ENCODE measurements around the gene TMEM150B.

Gene TMEM150B

GRCh38 chr19:55303477-55303876 lies 21.7 kb downstream of the TMEM150B start:
- no peak for TF ChIP-seq CTCF (IDR thresholded peaks at IDR 0.05; ENCODE audit: low read depth, low read length)
- Histone ChIP-seq H3K4me3 (ENCODE audit: low read depth, low read length) (no peak overlapping the region), H3K27me3 (ENCODE audit: insufficient read depth, low read depth, severe bottlenecking) (no peaks in the 10 kb centered on the region), H3K9me3 (ENCODE audit: severe bottlenecking) (no peaks in the 10 kb centered on the region), H3K36me3 (peaks cover 58% of the 10 kb centered on the region), H3K27ac (no peak overlapping the region)
- DNase-seq, result no peak

GRCh38 chr19:55302318-55302703 lies 22.8 kb downstream of the TMEM150B start:
- Histone ChIP-seq H3K27ac (0 out of 2 replicates have a peak overlapping the region, but pooled peaks have one; percentile 18), H3K27me3 (ENCODE audit: insufficient read depth, low read depth, severe bottlenecking) (no peaks in the 10 kb centered on the region), H3K9me3 (ENCODE audit: severe bottlenecking) (no peaks in the 10 kb centered on the region), H3K36me3 (peaks cover 59% of the 10 kb centered on the region), H3K4me3 (ENCODE audit: low read depth, low read length) (no peak overlapping the region)
- no peak for TF ChIP-seq CTCF (IDR thresholded peaks at IDR 0.05; ENCODE audit: low read depth, low read length)
- no peak for DNase-seq

- peak overlapping the region; percentile 40 for H3K27ac ChIP-seq
- DNase-seq, result peak; percentile 91
- H3K36me3 ChIP-seq, result peaks cover 60% of the 10 kb centered on the region
- TF ChIP-seq CTCF (IDR thresholded peaks at IDR 0.05; ENCODE audit: low read depth, low read length), result peak; percentile 90
- no peak overlapping the region for H3K4me3 ChIP-seq (ENCODE audit: low read depth, low read length)
- H3K9me3 ChIP-seq (ENCODE audit: severe bottlenecking), result no peaks in the 10 kb centered on the region
- no peaks in the 10 kb centered on the region for H3K27me3 ChIP-seq (ENCODE audit: insufficient read depth, low read depth, severe bottlenecking)
Observed at GRCh38 chr19:55301459-55302317, 23.5 kb downstream of the TMEM150B start.

GRCh38 chr19:55300886-55301458 lies 24.2 kb downstream of the TMEM150B start:
- no peak overlapping the region for H3K4me3 ChIP-seq (ENCODE audit: low read depth, low read length)
- DNase-seq, result no peak
- H3K9me3 ChIP-seq (ENCODE audit: severe bottlenecking), result no peaks in the 10 kb centered on the region
- H3K27me3 ChIP-seq (ENCODE audit: insufficient read depth, low read depth, severe bottlenecking), result no peaks in the 10 kb centered on the region
- no peak for TF ChIP-seq CTCF (IDR thresholded peaks at IDR 0.05; ENCODE audit: low read depth, low read length)
- H3K27ac ChIP-seq, result no peak overlapping the region; the same call in 1 of the 2 replicates
- H3K36me3 ChIP-seq, result peaks cover 60% of the 10 kb centered on the region

- H3K9me3 ChIP-seq (ENCODE audit: severe bottlenecking), result no peaks in the 10 kb centered on the region
- H3K27me3 ChIP-seq (ENCODE audit: insufficient read depth, low read depth, severe bottlenecking), result no peaks in the 10 kb centered on the region
- TF ChIP-seq CTCF (IDR thresholded peaks at IDR 0.05; ENCODE audit: low read depth, low read length), result no peak
- H3K36me3 ChIP-seq, result peaks cover 58% of the 10 kb centered on the region
- H3K4me3 ChIP-seq (ENCODE audit: low read depth, low read length), result no peak overlapping the region
- H3K27ac ChIP-seq, result no peak overlapping the region
- DNase-seq, result no peak
Observed at GRCh38 chr19:55299991-55300390, 25.1 kb downstream of the TMEM150B start.
